GM12878 (cell line): ENCODE measurements around the gene MUC12. TPM values are rescaled to one million over a fixed set of nuclear protein-coding genes. Genes with fewer than 3 reads are reported as not detected.

Experiments used
- ATAC-seq: fragments of 200-7000 bp; cut with Tn5 transposase; 3 replicates; pipeline ENCODE4 v1.9.1; 2020; ENCODE audit warnings: mild to moderate bottlenecking, moderate library complexity
- BruUV-seq: library from RNA; stranded (reverse); fragments of 400-500 nt; replicated peaks from 2 replicates; lab custom pipeline; 2021; lab: Mats Ljungman, UMichigan
- CTCF ChIA-PET: fragments of 300-600 bp; sonication (Branson Sonifier 250); formaldehyde crosslinking; extraction: SDS; loops from one replicate; lab custom pipeline; 2021; ENCODE audit warnings: inconsistent platforms; lab: Yijun Ruan, JAX
- POLR2A ChIA-PET: fragments of 350-600 bp; formaldehyde crosslinking; extraction: SDS; loops from one replicate; lab custom pipeline; 2021; ENCODE audit warnings: inconsistent platforms; lab: Charles Lee
- RAD21 ChIA-PET: fragments of 300-600 bp; sonication (Branson Sonifier 250); formaldehyde crosslinking; loops from one replicate; lab custom pipeline; 2023; ENCODE audit warnings: antibody characterized with exemption; ENCODE audit not compliant: unreplicated experiment; lab: Charles Lee
- SMC1A ChIA-PET: fragments of 300-600 bp; sonication (Branson Sonifier 250); formaldehyde crosslinking; loops from one replicate; lab custom pipeline; 2023; ENCODE audit not compliant: unreplicated experiment, uncharacterized antibody; lab: Charles Lee
- DNase-seq: peaks from one replicate; pipeline ENCODE4 v3.0.0-alpha.2; 2011; ENCODE audit warnings: low read depth, low spot score
- FAIRE-seq: peaks from 3 replicates; lab custom pipeline; 2011; peaks lifted over from hg19 to GRCh38; lab: Jason Lieb, UNC
- H2AFZ ChIP-seq: 2 replicates; pipeline ENCODE4 v1.6.0; 2011; ENCODE audit warnings: low read depth, low read length, control low read depth; ENCODE audit not compliant: control insufficient read depth
- H3K27ac ChIP-seq: 2 replicates; pipeline ENCODE4 v1.5.1; 2011; ENCODE audit warnings: control low read depth; ENCODE audit not compliant: control insufficient read depth, insufficient read depth
- H3K27me3 ChIP-seq, 2 experiments: replicated peaks in 1 of 2; 2 replicates each; pipeline versions ENCODE4 v1.6.0 to v1.6.1; 2011; ENCODE audit warnings: low read length in 1 of 2; ENCODE audit not compliant: control insufficient read depth in 2 of 2, insufficient read depth in 2 of 2
- H3K36me3 ChIP-seq, 2 experiments: 2 replicates each; pipeline ENCODE4 v1.5.1; 2011; ENCODE audit warnings: low read length in 1 of 2; ENCODE audit not compliant: control insufficient read depth in 2 of 2, insufficient read depth in 2 of 2
- H3K4me1 ChIP-seq: 2 replicates; pipeline ENCODE4 v1.6.1; 2011; ENCODE audit warnings: mild to moderate bottlenecking, low read length, moderate library complexity, mixed read lengths; ENCODE audit not compliant: control insufficient read depth, insufficient read depth
- H3K4me2 ChIP-seq: 2 replicates; pipeline ENCODE4 v1.6.0; 2011; ENCODE audit warnings: control low read depth; ENCODE audit not compliant: control insufficient read depth, insufficient read depth
- H3K4me3 ChIP-seq: fragments of 200-600 bp; sonication (generic); 2 replicates; pipeline ENCODE4 v1.5.1; 2016
- H3K79me2 ChIP-seq: 2 replicates; pipeline ENCODE4 v1.6.0; 2011; ENCODE audit warnings: low read length; ENCODE audit not compliant: control insufficient read depth, insufficient read depth
- H3K9ac ChIP-seq: 2 replicates; pipeline ENCODE4 v1.8.0; 2011; ENCODE audit warnings: low read length, control low read depth, mixed read lengths; ENCODE audit not compliant: control insufficient read depth, insufficient read depth
- H3K9me3 ChIP-seq: replicated peaks from 3 replicates; pipeline ENCODE4 v1.5.1; 2011; ENCODE audit warnings: mild to moderate bottlenecking, low read length; ENCODE audit not compliant: control insufficient read depth, insufficient read depth
- H4K20me1 ChIP-seq: 2 replicates; pipeline ENCODE4 v1.6.0; 2011; ENCODE audit not compliant: control insufficient read depth, insufficient read depth
- ASH2L ChIP-seq: fragments of 300-600, 200-600 bp; sonication (generic); IDR thresholded peaks from 2 replicates; pipeline ENCODE4 v1.6.1; 2017; ENCODE audit warnings: low read depth, mild to moderate bottlenecking, borderline replicate concordance
- BHLHE40 ChIP-seq, 2 experiments: fragments of 450-650 bp in 1 of 2; IDR thresholded peaks; 2 replicates each; pipeline ENCODE4 v1.6.1; 2011 to 2017; ENCODE audit warnings: low read depth in 2 of 2, borderline replicate concordance in 1 of 2, improper control_type of control experiment in 1 of 2, low read length in 1 of 2, mild to moderate bottlenecking in 1 of 2
- BMI1 ChIP-seq: fragments of 450-650 bp; IDR thresholded peaks from 2 replicates; pipeline ENCODE4 v1.6.1; 2016; ENCODE audit warnings: mild to moderate bottlenecking, moderate library complexity, borderline replicate concordance
- CBFB ChIP-seq: IDR thresholded peaks from 2 replicates; pipeline ENCODE4 v1.6.1; 2016; ENCODE audit warnings: antibody characterized with exemption, low read depth
- EED ChIP-seq: sonication (generic); IDR thresholded peaks from 2 replicates; pipeline ENCODE4 v1.6.1; 2016; ENCODE audit warnings: antibody characterized with exemption, low read depth
- HCFC1 ChIP-seq: fragments of 150-350 bp; IDR thresholded peaks from 2 replicates; pipeline ENCODE4 v1.6.1; 2014; ENCODE audit warnings: low read length
- HDGF ChIP-seq: fragments of 450-650 bp; IDR thresholded peaks from 2 replicates; pipeline ENCODE4 v1.6.1; 2016; ENCODE audit warnings: antibody characterized with exemption
- JUND ChIP-seq: IDR thresholded peaks from 2 replicates; pipeline ENCODE4 v1.6.1; 2012; ENCODE audit warnings: low read depth, mild to moderate bottlenecking, low read length, improper control_type of control experiment, moderate library complexity
- NR2F1 ChIP-seq: fragments of 450-650 bp; conservative IDR thresholded peaks from 2 replicates; pipeline ENCODE4 v1.6.1; 2017; ENCODE audit warnings: mild to moderate bottlenecking
- RB1 ChIP-seq: fragments of 450-650 bp; formaldehyde crosslinking; IDR thresholded peaks from 2 replicates; pipeline ENCODE4 v1.6.1; 2017; ENCODE audit warnings: mild to moderate bottlenecking, borderline replicate concordance
- SMAD1 ChIP-seq: fragments of 450-650 bp; IDR thresholded peaks from 2 replicates; pipeline ENCODE4 v1.6.1; 2018; ENCODE audit warnings: mild to moderate bottlenecking, low read depth; ENCODE audit not compliant: partially characterized antibody
- YY1 ChIP-seq: IDR thresholded peaks from 2 replicates; pipeline ENCODE4 v1.6.1; 2011; ENCODE audit warnings: low read depth, mild to moderate bottlenecking, low read length
- WGBS: methylation state at CpG from one replicate; pipeline ENCODE4 v1.1.6; 2016; ENCODE audit warnings: low lambda C conversion rate; ENCODE audit not compliant: insufficient replicate concordance, insufficient coverage; ENCODE audit errors: missing lambda C conversion rate; 5-methylcytosine and 5-hydroxymethylcytosine counted together
- in situ Hi-C: fragments of 300-500 bp; cut with MboI; formaldehyde crosslinking; loops from 9 replicates; pipeline ENCODE4 v1.14.3; 2018; ENCODE audit warnings: mixed read lengths
- intact Hi-C: fragments of 100-400 bp; cut with micrococcal nuclease; formaldehyde crosslinking; loops from one replicate; pipeline ENCODE4 v1.14.2; 2022; ENCODE audit not compliant: unreplicated experiment
- polyA plus RNA-seq, 11 experiments: library from polyadenylated mRNA; depleted of rRNA in 4 of 11; unstranded in 6 of 11; stranded (reverse) in 5 of 11; fragments of >200 nt; fragmentation: Nextera tagmentation in 4 of 11; fragmentation: Illumina TruSeq in 1 of 11; extraction: Ambion mirVana in 4 of 11; extraction: Trizol in 1 of 11; gene quantifications; 1 replicate in 1 of 11; 2 replicates in 10 of 11; pipeline versions ENCODE4 v1.2.1 to v1.2.3, GENCODE V29; 2011 to 2016; ENCODE audit warnings: inconsistent platforms in 2 of 11, missing spikeins in 2 of 11, low read depth in 1 of 11
- total RNA-seq, 4 experiments: library from RNA; depleted of rRNA in 3 of 4; stranded (reverse); fragments of >200 nt in 3 of 4; fragmentation: Illumina TruSeq in 1 of 4; extraction: Trizol in 1 of 4; gene quantifications; 2 replicates each; pipeline versions ENCODE4 v1.2.1 to v1.2.3, GENCODE V29; 2013 to 2021
- TF ChIP-seq, protein P1 (sequence below): fragments of 450-650 bp; IDR thresholded peaks from 2 replicates; pipeline ENCODE4 v1.6.1; 2017; ENCODE audit warnings: mild to moderate bottlenecking, moderate library complexity
- TF ChIP-seq, protein P2 (sequence below): fragments of 450-650 bp; IDR thresholded peaks from 2 replicates; pipeline ENCODE4 v1.6.1; 2017; ENCODE audit warnings: mild to moderate bottlenecking, low read depth, inconsistent platforms; ENCODE audit not compliant: poor library complexity, severe bottlenecking

Gene MUC12
- total and polyA plus RNA-seq, 10 of the 15 experiments (the other 5 are each of a cell fraction or from before 2014, with no cell fraction given) = 1.7 to 4.5 (median 2.6) TPM

DNA sequence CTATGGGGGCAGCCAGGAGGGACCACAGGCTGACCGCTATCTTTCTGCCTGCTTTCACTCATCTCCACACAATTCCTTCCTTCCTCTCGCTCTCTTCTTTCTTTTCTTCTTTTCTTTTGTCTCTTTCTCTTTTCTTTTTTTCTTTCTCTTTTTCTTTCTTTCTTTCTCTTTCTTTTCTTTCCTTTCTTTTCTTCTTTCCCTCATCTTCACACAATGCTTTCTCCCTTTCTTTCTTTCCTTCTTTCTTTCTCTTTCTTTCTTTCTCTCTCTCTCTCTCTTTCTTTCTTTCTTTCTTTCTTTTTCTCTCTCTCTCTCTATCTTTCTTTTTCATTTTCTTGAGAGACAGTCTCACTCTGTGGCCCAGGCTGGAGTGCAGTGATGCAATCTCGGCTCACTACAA is 6.8 kb upstream of the MUC12 start:
- H3K9me3 ChIP-seq = peaks cover 2% of the 10 kb centered on the region; the same call in 1 of the 3 replicates
- H3K4me3 ChIP-seq = no peak overlapping the region
- ATAC-seq (no peak), DNase-seq (no peak), FAIRE-seq (no peak)
- H3K36me3 ChIP-seq = no peaks in the 10 kb centered on the region
- ChIA-PET CTCF (no interaction called here), RAD21 (no interaction called here), POLR2A (no interaction called here), SMC1A (no interaction called here)
- no peaks in the 10 kb centered on the region for H3K4me1 ChIP-seq
- H3K79me2 ChIP-seq = no peaks in the 10 kb centered on the region
- BruUV-seq = no TSS peak
- WGBS = 23% methylated on average over 3 of the region's 3 CpGs
- no peak overlapping the region for H2AFZ ChIP-seq
- H4K20me1 ChIP-seq = peaks cover 3% of the 10 kb centered on the region
- H3K27ac ChIP-seq = no peak overlapping the region
- peaks cover 3 to 14% of the 10 kb centered on the region in 2 experiments; a peak in 3 of 4 replicates for H3K27me3 ChIP-seq
- H3K9ac ChIP-seq = no peak overlapping the region
- in situ Hi-C loops (no loop called here), intact Hi-C loops (no loop called here)
- no peak overlapping the region for H3K4me2 ChIP-seq
- no peak for TF ChIP-seq HDGF
- no peak for TF ChIP-seq CBFB
- TF ChIP-seq RB1 = no peak
- TF ChIP-seq YY1 = no peak
- TF ChIP-seq SMAD1 = no peak
- TF ChIP-seq JUND = no peak
- no peak for TF ChIP-seq BMI1
- TF ChIP-seq, protein P1, sequence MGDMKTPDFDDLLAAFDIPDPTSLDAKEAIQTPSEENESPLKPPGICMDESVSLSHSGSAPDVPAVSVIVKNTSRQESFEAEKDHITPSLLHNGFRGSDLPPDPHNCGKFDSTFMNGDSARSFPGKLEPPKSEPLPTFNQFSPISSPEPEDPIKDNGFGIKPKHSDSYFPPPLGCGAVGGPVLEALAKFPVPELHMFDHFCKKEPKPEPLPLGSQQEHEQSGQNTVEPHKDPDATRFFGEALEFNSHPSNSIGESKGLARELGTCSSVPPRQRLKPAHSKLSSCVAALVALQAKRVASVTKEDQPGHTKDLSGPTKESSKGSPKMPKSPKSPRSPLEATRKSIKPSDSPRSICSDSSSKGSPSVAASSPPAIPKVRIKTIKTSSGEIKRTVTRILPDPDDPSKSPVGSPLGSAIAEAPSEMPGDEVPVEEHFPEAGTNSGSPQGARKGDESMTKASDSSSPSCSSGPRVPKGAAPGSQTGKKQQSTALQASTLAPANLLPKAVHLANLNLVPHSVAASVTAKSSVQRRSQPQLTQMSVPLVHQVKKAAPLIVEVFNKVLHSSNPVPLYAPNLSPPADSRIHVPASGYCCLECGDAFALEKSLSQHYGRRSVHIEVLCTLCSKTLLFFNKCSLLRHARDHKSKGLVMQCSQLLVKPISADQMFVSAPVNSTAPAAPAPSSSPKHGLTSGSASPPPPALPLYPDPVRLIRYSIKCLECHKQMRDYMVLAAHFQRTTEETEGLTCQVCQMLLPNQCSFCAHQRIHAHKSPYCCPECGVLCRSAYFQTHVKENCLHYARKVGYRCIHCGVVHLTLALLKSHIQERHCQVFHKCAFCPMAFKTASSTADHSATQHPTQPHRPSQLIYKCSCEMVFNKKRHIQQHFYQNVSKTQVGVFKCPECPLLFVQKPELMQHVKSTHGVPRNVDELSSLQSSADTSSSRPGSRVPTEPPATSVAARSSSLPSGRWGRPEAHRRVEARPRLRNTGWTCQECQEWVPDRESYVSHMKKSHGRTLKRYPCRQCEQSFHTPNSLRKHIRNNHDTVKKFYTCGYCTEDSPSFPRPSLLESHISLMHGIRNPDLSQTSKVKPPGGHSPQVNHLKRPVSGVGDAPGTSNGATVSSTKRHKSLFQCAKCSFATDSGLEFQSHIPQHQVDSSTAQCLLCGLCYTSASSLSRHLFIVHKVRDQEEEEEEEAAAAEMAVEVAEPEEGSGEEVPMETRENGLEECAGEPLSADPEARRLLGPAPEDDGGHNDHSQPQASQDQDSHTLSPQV = no peak
- TF ChIP-seq, protein P2, sequence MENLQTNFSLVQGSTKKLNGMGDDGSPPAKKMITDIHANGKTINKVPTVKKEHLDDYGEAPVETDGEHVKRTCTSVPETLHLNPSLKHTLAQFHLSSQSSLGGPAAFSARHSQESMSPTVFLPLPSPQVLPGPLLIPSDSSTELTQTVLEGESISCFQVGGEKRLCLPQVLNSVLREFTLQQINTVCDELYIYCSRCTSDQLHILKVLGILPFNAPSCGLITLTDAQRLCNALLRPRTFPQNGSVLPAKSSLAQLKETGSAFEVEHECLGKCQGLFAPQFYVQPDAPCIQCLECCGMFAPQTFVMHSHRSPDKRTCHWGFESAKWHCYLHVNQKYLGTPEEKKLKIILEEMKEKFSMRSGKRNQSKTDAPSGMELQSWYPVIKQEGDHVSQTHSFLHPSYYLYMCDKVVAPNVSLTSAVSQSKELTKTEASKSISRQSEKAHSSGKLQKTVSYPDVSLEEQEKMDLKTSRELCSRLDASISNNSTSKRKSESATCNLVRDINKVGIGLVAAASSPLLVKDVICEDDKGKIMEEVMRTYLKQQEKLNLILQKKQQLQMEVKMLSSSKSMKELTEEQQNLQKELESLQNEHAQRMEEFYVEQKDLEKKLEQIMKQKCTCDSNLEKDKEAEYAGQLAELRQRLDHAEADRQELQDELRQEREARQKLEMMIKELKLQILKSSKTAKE = no peak
- no peak for TF ChIP-seq BHLHE40 (IDR thresholded peaks at IDR 0.05; ENCODE audit: borderline replicate concordance in 1 of 2, low read depth in 2 of 2, low read length in 1 of 2)
- TF ChIP-seq ASH2L = no peak
- no peak for TF ChIP-seq HCFC1
- no peak for TF ChIP-seq NR2F1
- no peak for TF ChIP-seq EED
